OCI-LY7 (cell line): ENCODE measurements around the gene CAMK2N2. TPM values are rescaled to one million over a fixed set of nuclear protein-coding genes. Genes with fewer than 3 reads are reported as not detected.
A peak's percentile ranks its signal among the peaks of the same experiment; 100 is the strongest.

Experiments
- BruUV-seq: library from RNA; stranded (reverse); fragments of 400-500 nt; replicated peaks from 2 replicates; lab custom pipeline; 2021; lab: Mats Ljungman, UMichigan
- CTCF ChIA-PET: fragments of 300-600 bp; sonication (Branson Sonifier 250); formaldehyde crosslinking; loops from one replicate; lab custom pipeline; 2022; ENCODE audit warnings: antibody characterized with exemption; ENCODE audit not compliant: unreplicated experiment; lab: Charles Lee
- POLR2A ChIA-PET: fragments of 300-600 bp; sonication (Branson Sonifier 250); formaldehyde crosslinking; loops from one replicate; lab custom pipeline; 2022; ENCODE audit warnings: antibody characterized with exemption; lab: Charles Lee
- DNase-seq: peaks from one replicate; pipeline ENCODE4 v3.0.0-alpha.2; 2015; ENCODE audit warnings: low spot score
- H2AFZ ChIP-seq: fragments of 200-600 bp; sonication (generic), shearing (Covaris generic); 2 replicates; pipeline ENCODE4 v1.6.1; 2014; ENCODE audit warnings: mild to moderate bottlenecking, antibody characterized with exemption, low read length, moderate library complexity
- H3K27ac ChIP-seq: fragments of 200-600 bp; sonication (generic); 2 replicates; pipeline ENCODE4 v1.5.1; 2014; ENCODE audit warnings: mixed run types, low read depth, mild to moderate bottlenecking, moderate library complexity, low read length, inconsistent platforms; ENCODE audit not compliant: poor library complexity, severe bottlenecking
- H3K36me3 ChIP-seq: fragments of 200-600 bp; sonication (generic); 2 replicates; pipeline ENCODE4 v1.6.1; 2014; ENCODE audit warnings: mild to moderate bottlenecking, antibody characterized with exemption, low read length, moderate library complexity, mixed read lengths; ENCODE audit not compliant: insufficient read depth
- H3K4me1 ChIP-seq: fragments of 200-600 bp; sonication (generic); 2 replicates; pipeline ENCODE4 v1.5.1; 2014; ENCODE audit warnings: mild to moderate bottlenecking, low read length; ENCODE audit not compliant: insufficient read depth, poor library complexity, severe bottlenecking
- H3K4me2 ChIP-seq: fragments of 200-600 bp; sonication (generic); 2 replicates; pipeline ENCODE4 v1.6.1; 2014; ENCODE audit warnings: mild to moderate bottlenecking, low read length
- H3K4me3 ChIP-seq: fragments of 200-600 bp; sonication (generic); 2 replicates; pipeline ENCODE4 v1.5.1; 2014; ENCODE audit warnings: mild to moderate bottlenecking, low read depth, low read length; ENCODE audit not compliant: poor library complexity, severe bottlenecking
- H3K79me2 ChIP-seq: fragments of 200-600 bp; sonication (generic); 2 replicates; pipeline ENCODE4 v1.6.1; 2016; ENCODE audit warnings: low read depth, mild to moderate bottlenecking, low read length, moderate library complexity, mixed read lengths; ENCODE audit not compliant: insufficient read depth
- H3K9me2 ChIP-seq: fragments of 200-600 bp; sonication (generic); 2 replicates; pipeline ENCODE4 v1.6.1; 2016; ENCODE audit warnings: mild to moderate bottlenecking, low read length, mixed read lengths; ENCODE audit not compliant: insufficient read depth
- H3K9me3 ChIP-seq: fragments of 200-600 bp; sonication (generic); 2 replicates; pipeline ENCODE4 v1.6.1; 2014; ENCODE audit warnings: mild to moderate bottlenecking, mixed run types, low read length, mixed read lengths
- H4K20me1 ChIP-seq: fragments of 200-600 bp; sonication (generic); 2 replicates; pipeline ENCODE4 v1.6.1; 2014; ENCODE audit warnings: mild to moderate bottlenecking, antibody characterized with exemption, low read length, moderate library complexity, mixed read lengths; ENCODE audit not compliant: insufficient read depth
- CTCF ChIP-seq: fragments of 200-600 bp; sonication (generic); conservative IDR thresholded peaks from 2 replicates; pipeline ENCODE4 v1.5.1; 2014; ENCODE audit warnings: mild to moderate bottlenecking, antibody characterized with exemption, low read length, moderate library complexity, mixed read lengths
- EZH2phosphoT487 ChIP-seq: fragments of 200-600 bp; sonication (generic); IDR thresholded peaks from 2 replicates; pipeline ENCODE4 v1.6.1; 2018; ENCODE audit warnings: low read depth, borderline replicate concordance, mild to moderate bottlenecking, mixed run types, antibody characterized with exemption, low read length, moderate library complexity, mixed read lengths
- intact Hi-C: fragments of 100-400 bp; cut with micrococcal nuclease; formaldehyde crosslinking; loops from one replicate; pipeline ENCODE4 v1.10.0; 2022; ENCODE audit not compliant: unreplicated experiment
- total RNA-seq, 2 experiments: library from RNA; depleted of rRNA in 1 of 2; stranded (reverse); fragments of >200 nt in 1 of 2; shearing (Covaris generic) in 1 of 2; gene quantifications; 2 replicates each; pipeline ENCODE4 v1.2.3, GENCODE V29; 2014 to 2022

The CAMK2N2 gene
- total RNA-seq, 2 experiments from 2014 or later = not detected

- H2AFZ ChIP-seq = no peak overlapping the region
- no peak overlapping the region for H3K4me2 ChIP-seq
- no peaks in the 10 kb centered on the region for H3K9me2 ChIP-seq
- CTCF ChIA-PET = no interaction called here
- BruUV-seq = no TSS peak
- POLR2A ChIA-PET = no interaction called here
- intact Hi-C loops = no loop called here
- no peak overlapping the region for H3K4me3 ChIP-seq
- H3K9me3 ChIP-seq = no peaks in the 10 kb centered on the region
- H3K36me3 ChIP-seq = no peaks in the 10 kb centered on the region
- no peak overlapping the region for H3K27ac ChIP-seq
- DNase-seq = no peak
- H4K20me1 ChIP-seq = no peaks in the 10 kb centered on the region
- TF ChIP-seq CTCF = no peak
- no peak for TF ChIP-seq EZH2phosphoT487
- H3K4me1 ChIP-seq = peaks cover 8% of the 10 kb centered on the region
- H3K79me2 ChIP-seq = no peaks in the 10 kb centered on the region
These were observed 26.5 kb downstream of the CAMK2N2 start for GRCh38 chr3:184234671-184235380.

GRCh38 chr3:184234224-184234623 is 27.1 kb downstream of the CAMK2N2 start:
- Histone ChIP-seq H2AFZ (no peak overlapping the region), H3K9me2 (no peaks in the 10 kb centered on the region), H3K4me3 (no peak overlapping the region), H4K20me1 (no peaks in the 10 kb centered on the region), H3K9me3 (no peaks in the 10 kb centered on the region), H3K79me2 (no peaks in the 10 kb centered on the region), H3K27ac (no peak overlapping the region), H3K4me2 (no peak overlapping the region), H3K4me1 (peaks cover 14% of the 10 kb centered on the region), H3K36me3 (no peaks in the 10 kb centered on the region)
- ChIA-PET POLR2A (no interaction called here), CTCF (no interaction called here)
- BruUV-seq = no TSS peak
- intact Hi-C loops = no loop called here
- peak; percentile 14 for DNase-seq
- TF ChIP-seq CTCF (0 out of 2 replicates have a peak, but pooled peaks have one; percentile 30), EZH2phosphoT487 (no peak)

- Histone ChIP-seq H2AFZ (no peak overlapping the region), H3K9me3 (no peaks in the 10 kb centered on the region), H3K9me2 (no peaks in the 10 kb centered on the region), H3K4me2 (no peak overlapping the region), H3K79me2 (no peaks in the 10 kb centered on the region), H3K27ac (no peak overlapping the region), H4K20me1 (no peaks in the 10 kb centered on the region), H3K4me3 (no peak overlapping the region), H3K4me1 (peaks cover 14% of the 10 kb centered on the region), H3K36me3 (no peaks in the 10 kb centered on the region)
- intact Hi-C loops = no loop called here
- TF ChIP-seq CTCF (no peak), EZH2phosphoT487 (no peak)
- ChIA-PET CTCF (no interaction called here), POLR2A (no interaction called here)
- BruUV-seq = no TSS peak
- no peak for DNase-seq
These were observed 28.1 kb downstream of the CAMK2N2 start for GRCh38 chr3:184233127-184233843.
